HL-60 (cell line): Measurements from ENCODE around the gene TSHZ2.

ENCODE experiments used
- CTCF ChIP-seq: IDR thresholded peaks from one replicate; pipeline ENCODE4 v1.5.1; 2011; ENCODE audit warnings: low read length, control low read depth, inconsistent platforms; ENCODE audit not compliant: insufficient read depth
- GABPA ChIP-seq: IDR thresholded peaks from 2 replicates; pipeline ENCODE4 v1.6.1; 2012; ENCODE audit warnings: low read depth
- POLR2AphosphoS5 ChIP-seq: IDR thresholded peaks from 2 replicates; pipeline ENCODE4 v1.6.1; 2012; ENCODE audit warnings: low read depth
- REST ChIP-seq: IDR thresholded peaks from 2 replicates; pipeline ENCODE4 v1.6.1; 2012; ENCODE audit warnings: low read depth; ENCODE audit not compliant: insufficient replicate concordance
- SPI1 ChIP-seq: IDR thresholded peaks from 2 replicates; pipeline ENCODE4 v1.6.1; 2012; ENCODE audit warnings: low read depth, mild to moderate bottlenecking, borderline replicate concordance

GRCh38 chr20:53170196-53170595 lies 198.0 kb downstream of the TSHZ2 start:
- TF ChIP-seq CTCF (no peak), POLR2AphosphoS5 (no peak), SPI1 (no peak), REST (no peak), GABPA (no peak)
